T1000 (cell line): ENCODE measurements around the gene GIMAP8.
"Not testable (repeated sequence)": the region's sequence is repeated elsewhere in the genome, so short reads cannot be mapped to it uniquely, and the experiment has no call there.

Source experiments
- DNase-seq: peaks from one replicate; lab custom pipeline; 2025; ENCODE audit warnings: mixed read lengths; lab: John Stamatoyannopoulos, UW

GIMAP8 gene

GRCh38 chr7:150435390-150436073, 14.9 kb upstream of the GIMAP8 start:
- DNase-seq = no peak

GRCh38 chr7:150439967-150440366, 10.5 kb upstream of the GIMAP8 start:
- DNase-seq = no peak

- no peak for DNase-seq
Measured at GRCh38 chr7:150441524-150441923, 8.9 kb upstream of the GIMAP8 start.

- no peak for DNase-seq
Measured at GRCh38 chr7:150442811-150443210, 7.6 kb upstream of the GIMAP8 start.

- no peak for DNase-seq
Measured at GRCh38 chr7:150443793-150444540, 6.5 kb upstream of the GIMAP8 start.

- no peak for DNase-seq
Measured at GRCh38 chr7:150444674-150445365, 5.6 kb upstream of the GIMAP8 start.

- no peak for DNase-seq
Measured at GRCh38 chr7:150446288-150446938, 4.0 kb upstream of the GIMAP8 start.

- DNase-seq = no peak
Measured at GRCh38 chr7:150447966-150448788, 2.3 kb upstream of the GIMAP8 start.

GRCh38 chr7:150448789-150449147, 1.7 kb upstream of the GIMAP8 start:
- no peak for DNase-seq

GRCh38 chr7:150449206-150449952, 1.1 kb upstream of the GIMAP8 start:
- no peak for DNase-seq

- no peak for DNase-seq
Measured at GRCh38 chr7:150451097-150451793, 815 bp downstream of the GIMAP8 start.

- no peak for DNase-seq
Measured at GRCh38 chr7:150451833-150452461, 1.5 kb downstream of the GIMAP8 start.

GRCh38 chr7:150453181-150453580, 2.8 kb downstream of the GIMAP8 start:
- DNase-seq = no peak

GRCh38 chr7:150453892-150454291, 3.5 kb downstream of the GIMAP8 start:
- no peak for DNase-seq

- not testable (repeated sequence) for DNase-seq
Measured at GRCh38 chr7:150457064-150457463, 6.6 kb downstream of the GIMAP8 start.

- DNase-seq = no peak
Measured at GRCh38 chr7:150458235-150458634, 7.8 kb downstream of the GIMAP8 start.

GRCh38 chr7:150458756-150459155, 8.3 kb downstream of the GIMAP8 start:
- no peak for DNase-seq

GRCh38 chr7:150461520-150461919, 11.1 kb downstream of the GIMAP8 start:
- DNase-seq = no peak

- DNase-seq = no peak
Measured at GRCh38 chr7:150462413-150462812, 12.0 kb downstream of the GIMAP8 start.

GRCh38 chr7:150463461-150463860, 13.0 kb downstream of the GIMAP8 start:
- no peak for DNase-seq
